NCI-H146 treated with DMSO at 0.1 percent for 48 hours (cell line): ENCODE results near the gene PSMC3.

Source experiments
- DNase-seq: peaks from one replicate; lab custom pipeline; 2025; ENCODE audit not compliant: unreplicated experiment; lab: John Stamatoyannopoulos, UW

PSMC3 gene

DNA sequence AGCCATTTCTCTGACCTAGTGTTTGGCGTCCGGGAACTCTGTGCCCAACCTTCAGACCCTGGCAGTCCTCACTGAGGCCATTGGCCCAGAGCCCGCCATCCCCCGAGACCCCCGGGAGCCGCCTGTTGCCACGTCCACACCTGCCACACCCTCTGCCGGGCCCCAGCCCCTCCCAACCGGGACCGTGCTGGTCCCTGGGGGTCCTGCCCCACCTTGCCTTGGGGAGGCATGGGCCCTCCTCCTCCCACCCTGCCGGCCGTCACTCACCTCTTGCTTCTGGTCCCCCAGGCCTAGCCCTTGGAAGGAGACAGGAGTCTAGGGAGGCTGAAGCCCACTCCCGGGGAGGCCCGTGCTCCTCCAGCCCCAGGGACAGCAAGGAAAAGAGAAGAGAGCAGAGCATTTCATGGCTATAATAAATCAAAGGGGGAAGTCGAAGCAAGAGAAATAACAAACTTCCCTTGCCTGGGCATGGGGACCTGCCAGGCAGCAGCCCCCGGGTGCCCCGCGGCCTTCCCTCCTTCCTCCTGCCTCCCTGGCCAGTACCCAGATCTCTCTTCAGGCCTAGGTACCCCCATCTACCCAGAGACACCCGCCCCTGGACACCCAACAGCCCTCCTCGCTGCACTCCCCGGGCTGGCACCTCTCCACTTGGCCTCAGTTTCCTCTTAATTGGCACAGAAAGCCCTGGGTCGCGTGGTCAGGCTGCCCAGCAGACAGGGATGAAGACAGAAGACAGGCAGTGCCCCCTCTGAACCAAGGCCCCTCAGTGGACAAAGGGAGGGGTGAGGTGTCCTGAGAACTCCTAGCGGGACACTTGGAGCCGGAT is 30.8 kb downstream of the PSMC3 start:
- DNase-seq = no peak

DNA sequence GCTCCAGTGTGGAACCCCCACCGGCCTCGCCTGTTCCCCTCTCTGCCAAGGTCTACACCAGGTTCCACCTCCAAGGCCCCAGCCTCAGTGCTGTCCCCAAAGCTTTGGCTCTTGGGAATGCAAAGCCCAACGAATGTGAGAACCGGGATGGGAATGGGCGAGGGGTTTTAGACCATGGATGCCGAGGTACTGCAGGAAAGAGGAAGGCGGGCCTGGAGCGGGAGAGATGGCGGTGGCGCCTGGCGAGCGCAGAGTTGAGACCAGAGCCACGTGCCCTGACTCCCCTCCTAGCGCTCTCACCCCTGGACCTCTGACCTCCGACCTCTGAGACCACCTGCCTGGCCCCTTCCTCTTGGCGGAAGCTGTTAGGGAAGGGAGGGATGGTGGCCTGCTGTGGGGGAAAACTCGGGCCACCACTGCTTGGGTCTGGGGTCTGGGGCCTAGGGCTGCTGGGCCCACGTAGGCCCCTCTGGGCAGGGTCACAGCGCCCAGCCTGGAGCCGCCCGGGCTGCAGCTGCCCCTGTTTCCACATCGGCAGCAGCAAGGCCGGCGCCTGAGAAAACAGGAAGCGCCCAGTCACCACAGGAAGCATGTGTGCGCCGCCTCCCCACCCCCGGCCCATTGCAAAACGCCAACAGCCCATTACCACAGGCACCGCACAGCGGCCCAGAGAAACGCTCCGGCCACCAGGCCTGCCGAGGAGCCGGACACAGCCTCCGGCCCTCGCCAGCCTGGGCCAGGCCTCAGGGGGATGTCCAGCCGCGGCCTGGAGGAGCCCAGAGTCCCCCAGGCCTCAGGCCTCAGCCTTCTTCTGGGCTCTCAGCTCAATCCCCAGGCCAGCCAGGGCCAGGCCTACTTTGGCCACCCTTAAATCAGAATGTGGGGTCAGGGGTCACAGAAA is 31.7 kb downstream of the PSMC3 start:
- no peak for DNase-seq

DNA sequence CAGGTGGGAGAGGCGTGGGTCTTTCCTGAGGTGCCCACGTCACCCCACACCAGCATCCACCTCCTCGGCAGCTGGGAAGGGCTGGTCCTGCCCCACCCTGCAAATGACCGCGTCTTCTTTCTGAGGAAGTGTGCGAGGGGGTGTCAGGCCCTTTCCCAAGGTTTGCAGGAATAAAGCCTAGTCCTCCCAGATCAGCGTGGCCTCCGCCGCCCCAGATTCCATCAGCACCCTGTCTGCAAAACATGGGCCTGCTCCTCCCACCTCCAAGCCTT is 32.3 kb downstream of the PSMC3 start:
- no peak for DNase-seq

DNA sequence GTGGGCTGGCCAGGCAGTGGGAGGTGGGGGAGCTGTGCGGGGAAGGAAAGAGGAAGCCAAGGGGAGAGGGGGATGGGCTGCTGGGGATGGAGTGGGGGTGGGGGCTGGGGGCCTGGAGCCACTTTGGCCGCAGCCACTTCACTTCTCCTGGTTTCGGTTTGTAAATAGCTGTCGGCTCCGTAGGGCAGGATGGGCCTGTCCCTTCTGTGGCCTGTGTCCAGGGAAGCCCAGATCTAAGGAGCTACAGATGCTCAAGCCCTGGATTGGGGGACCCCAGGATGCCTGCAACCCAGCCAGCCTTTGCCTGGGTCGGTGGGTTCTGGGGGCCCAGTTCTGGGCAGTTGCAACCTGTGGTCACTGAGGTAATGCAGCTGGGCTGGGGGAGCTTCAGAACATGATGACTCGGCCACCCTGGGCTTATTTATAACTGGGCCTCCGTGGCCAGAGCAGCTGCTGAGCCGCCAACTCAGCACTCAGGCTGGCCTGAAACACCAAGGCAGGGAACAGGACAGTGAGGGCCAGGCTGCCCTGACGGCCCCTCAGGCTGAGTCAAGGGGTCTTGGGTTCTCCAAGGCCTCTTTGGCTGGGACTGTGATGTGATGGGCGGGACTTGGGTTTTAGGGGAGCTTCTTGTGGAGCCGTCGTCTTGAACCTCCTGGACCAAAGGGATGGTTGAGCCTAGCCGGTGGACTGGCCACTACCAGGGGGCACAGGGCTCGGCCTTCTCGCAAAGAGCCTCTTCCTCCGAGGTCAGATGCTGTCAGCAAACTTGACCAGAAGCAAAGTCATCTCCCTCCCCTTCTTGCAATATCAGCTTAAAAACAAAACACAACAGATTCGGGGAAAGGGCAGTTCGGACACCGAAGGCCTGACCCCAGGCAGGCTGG is 32.8 kb downstream of the PSMC3 start:
- DNase-seq = no peak

DNA sequence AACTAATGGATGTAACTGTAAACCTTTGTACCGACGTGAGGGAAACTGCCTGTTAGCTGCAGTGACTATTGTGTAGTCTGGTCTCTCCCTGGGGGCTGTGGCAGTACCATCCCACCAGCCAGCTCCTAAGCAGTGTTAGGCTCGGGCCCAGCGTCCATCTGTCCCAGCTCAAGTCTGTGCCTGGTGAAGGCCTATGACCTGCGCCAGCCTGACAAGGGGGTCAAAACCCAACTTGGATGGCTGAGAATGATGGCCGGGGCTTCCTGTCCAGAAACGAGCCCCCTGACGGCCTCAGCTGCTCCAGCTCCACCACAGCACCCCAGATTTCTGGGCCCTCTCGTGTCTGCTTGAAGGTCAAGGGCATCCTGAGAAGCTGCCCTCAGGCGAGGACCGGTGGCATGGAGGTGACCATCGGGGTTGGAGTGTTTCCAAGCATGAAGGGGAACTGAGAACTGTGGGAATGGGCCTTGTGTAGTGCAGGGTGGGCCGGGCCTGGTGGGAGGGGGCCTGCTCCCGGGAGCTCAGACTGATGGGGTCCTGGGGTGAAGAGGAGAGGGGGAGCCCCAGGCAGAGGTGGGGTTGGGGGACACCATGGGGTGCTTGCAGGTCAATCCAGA is 33.6 kb downstream of the PSMC3 start:
- DNase-seq = no peak

DNA sequence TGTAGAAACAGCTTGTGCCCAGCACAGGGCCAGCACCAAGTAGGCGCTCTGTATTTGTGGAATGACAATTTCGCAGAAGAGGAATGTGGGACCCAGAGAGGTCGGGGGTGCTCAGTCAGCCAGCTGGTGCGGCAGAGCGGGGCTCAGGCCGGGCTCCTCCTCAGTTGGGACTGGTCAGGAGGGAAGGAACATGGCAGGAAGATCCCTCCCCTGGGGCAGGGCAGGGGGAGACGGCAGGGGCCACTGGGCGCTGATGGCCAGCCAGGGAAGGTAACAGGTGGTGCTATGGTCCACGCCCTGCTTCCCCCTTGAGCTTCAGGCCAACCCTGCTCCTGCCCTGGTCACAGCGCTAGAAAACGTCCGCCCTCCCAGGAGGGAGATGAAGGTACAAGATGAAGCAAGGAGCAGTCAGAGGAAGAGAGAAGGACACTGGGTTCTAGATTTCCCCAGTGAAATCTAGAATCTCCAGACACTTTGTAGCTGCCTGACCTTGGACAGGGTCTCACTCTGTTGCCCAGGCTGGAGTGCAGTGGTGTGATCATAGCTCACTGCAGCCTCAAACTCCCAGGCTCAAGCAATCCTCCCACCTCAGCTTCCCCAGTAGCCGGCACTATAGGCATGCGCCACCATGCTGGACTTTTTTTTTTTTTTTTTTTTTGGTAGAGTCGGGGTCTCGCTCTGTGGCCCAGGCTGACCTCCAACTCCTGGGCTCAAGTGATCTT is 34.4 kb downstream of the PSMC3 start:
- DNase-seq = no peak

DNA sequence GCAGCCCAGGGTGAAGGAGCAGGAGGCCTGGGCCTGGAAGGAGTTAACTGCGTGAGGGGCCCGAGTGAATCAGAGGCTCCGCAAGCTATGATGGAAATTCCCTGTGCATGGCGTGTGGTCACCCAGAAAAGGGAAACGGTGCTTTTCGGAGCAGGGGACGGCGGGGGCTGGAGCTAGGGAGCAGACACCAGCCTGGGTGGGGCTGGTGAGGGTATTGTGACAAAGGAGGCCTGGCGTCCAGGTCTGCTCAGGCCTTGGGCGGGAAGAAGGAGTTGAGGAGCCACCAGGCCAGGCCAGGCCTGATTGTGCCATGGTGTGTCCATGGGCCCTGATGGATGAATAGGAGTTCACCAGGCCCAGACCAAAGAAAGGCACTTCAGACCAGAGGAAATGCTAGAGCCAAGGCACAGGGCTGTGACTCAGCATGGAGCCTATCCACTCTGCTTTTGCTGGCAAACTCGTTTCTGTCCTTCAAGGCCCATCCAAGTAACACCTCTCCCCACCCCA is 35.1 kb downstream of the PSMC3 start:
- DNase-seq = no peak

DNA sequence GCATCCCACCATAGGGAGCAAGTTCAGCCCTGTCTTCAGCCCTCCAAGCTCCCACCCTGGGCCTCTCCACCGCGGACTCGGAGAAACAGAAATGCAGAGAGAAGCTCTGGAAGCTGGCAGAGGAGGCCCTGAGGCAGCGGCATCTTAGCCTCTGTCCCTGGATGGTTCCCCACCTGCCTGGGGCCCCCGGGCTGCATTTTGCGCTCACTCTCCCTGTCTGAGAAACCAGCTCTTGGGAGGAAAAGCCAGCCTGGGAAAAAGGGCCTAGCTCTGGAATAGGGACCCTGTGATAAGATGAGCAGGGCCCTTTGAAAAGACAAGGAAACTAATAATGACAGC is 35.8 kb downstream of the PSMC3 start:
- no peak for DNase-seq

DNA sequence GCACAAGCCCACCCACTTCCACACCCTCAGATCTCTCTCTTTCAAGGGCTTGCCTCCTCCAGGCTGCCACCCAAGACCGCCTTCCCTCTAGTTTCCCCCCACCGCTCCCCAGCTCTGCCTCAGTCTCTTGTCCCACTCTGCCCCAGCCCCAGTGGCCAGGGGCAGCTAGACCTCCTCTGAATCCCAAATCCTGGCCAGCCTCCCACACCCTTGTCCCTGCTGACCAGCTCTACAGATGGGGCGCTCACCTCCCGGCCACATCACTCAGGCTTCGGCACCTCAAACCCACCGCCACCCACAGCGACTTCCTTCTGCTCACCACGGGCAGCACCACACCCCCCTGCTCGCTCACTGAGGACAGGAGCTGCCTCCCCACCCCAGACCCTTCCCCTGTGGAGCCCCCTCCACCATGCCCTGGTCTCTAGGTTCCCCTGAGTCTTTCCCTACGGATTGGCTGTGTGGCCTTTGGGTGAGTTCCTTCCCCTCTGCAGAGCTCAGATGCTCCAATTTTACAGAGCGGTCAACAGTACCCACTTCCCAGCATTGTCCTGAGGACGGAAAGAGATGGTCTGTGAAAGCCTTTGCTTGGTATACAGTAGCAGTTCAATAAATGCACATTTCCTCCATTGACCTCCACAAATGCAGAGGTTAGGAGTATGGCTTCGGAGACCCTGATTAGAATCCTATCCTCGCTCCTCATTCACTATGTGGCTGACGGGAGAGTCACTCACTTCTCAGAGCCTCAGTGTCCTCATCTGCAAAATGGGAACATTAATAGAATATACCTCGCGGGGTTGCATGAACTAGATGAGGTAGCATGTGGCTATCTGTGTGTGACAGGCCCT is 36.4 kb downstream of the PSMC3 start:
- DNase-seq = no peak

DNA sequence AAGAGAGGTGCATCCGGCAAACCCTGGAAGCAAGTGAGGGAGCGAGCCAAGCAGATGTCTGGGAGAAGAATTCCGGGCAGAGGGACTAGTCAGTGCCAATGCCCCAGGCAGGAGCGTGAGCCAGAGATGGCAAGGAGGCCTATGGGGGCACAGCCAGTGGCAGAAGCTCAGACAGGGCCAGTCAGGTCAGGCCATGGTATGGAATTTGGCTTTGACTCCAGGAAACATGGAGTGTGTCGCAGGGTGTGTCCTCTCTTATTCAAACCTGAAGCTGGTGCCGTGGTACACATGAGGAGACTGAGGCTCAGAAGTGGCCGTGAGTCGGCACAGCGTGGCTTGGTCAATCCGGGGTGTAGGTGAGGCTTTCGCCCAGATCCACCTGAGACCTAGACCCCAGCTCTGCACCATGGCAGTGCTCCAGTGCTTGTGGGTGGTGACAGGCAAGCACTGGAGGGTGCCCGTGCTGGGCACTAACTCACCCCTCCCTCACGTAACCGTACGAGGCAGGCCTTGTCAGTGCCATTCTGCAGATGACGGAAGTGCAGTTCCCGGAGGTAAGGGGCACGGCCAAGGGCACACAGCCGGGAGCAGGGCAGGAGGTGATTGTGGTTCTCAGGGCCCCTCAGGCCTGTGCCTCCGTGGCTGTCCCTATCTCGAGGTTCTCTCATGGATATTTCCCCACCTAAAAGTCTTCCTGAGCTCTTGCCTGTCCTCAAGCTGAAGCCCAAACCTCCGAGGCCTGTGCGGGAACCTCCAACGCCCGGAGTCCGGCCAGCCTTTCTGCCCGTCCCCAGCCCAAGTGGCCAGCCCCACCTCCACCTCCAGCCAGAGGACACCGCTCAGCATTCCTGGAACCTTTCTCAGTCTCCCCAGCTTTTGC is 37.3 kb downstream of the PSMC3 start:
- no peak for DNase-seq

DNA sequence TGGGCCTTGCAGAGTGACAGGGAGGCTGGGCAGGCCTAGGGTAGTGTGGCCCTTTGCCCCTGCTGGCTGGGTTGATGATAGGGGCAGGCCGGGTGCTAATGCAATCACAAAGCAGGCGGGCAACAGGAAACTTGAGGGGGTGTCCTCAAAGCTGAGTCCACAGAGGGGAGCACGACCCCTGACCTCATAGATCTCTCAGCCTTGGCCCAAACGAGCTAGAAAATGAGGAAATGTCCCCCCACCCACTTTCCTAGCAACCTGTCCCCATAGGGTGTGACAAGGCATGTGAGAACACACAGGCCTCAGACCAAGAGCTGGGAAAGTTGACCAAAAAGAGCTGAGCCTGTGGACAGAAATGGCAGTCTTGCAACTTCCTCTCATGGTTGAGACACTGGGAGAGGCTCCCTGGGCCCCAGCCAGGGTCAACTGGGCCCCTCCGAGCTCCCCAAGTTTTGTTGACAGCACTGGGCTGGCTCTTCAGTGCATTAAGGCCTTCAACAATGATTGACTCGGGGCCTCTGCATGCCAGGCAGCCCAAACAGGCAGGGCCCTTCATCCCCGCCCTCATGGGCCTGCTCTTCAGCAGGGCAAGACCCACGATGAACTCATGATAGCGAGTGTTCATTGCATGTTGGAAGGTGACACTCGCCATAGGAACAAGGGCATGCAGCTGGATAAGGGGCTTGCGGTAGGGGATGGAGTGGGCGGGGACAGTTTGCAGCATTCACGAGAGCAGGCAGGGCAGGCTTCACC is 38.1 kb downstream of the PSMC3 start:
- no peak for DNase-seq

DNA sequence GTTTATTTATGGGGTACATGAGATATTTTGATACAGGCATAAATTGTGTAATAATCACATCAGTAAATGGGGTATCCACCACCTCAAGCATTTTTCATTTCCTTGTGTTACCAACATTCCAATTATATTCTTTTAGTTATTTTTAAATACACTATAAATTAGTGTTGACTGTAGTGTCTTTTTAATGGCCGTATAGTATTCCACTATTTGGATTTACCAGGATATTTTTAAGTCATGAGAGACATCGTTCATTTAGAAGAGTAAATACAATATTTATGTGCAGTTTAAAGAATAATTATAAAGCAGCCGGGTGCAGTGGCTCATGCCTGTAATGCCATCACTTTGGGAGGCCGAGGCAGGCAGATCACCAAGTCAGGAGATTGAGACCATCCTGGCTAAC is 41.7 kb downstream of the PSMC3 start:
- no peak for DNase-seq

DNA sequence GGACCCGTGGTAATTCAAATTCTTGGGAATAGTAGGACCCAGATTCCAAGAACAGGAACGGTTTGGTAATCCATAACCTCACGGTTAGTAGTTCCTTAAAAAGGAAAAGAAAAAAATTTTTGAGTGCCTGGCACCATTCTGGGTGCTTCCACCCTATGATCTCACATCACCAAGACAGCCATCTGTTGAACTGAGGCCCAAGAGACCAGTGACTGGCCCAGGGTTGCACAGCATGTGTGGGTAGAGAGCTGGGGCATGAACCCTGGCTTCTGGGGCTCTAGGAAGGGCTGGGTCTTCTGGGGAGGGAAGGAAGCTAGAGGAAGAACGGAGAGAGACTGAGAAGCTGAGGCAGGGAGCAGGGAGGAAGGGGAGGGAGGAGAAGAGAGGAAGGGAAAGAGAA is 43.2 kb downstream of the PSMC3 start:
- no peak for DNase-seq

DNA sequence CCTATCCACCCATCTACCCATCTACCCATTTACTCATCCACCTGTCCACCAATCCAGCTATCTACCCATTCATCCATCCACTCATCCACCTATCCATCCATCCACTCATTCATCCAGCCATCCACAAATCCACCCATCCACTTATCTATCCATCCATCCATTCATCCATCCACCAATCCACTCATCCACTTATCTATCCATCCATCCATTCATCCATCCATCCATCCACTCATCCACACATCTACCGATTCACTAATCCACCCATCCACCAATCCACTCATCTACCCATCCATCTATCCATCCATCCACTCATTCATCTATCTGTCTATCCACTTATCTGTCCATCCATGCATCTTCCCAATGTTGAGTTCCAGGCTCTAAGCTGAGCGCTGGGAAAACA is 46.2 kb downstream of the PSMC3 start:
- DNase-seq = no peak

DNA sequence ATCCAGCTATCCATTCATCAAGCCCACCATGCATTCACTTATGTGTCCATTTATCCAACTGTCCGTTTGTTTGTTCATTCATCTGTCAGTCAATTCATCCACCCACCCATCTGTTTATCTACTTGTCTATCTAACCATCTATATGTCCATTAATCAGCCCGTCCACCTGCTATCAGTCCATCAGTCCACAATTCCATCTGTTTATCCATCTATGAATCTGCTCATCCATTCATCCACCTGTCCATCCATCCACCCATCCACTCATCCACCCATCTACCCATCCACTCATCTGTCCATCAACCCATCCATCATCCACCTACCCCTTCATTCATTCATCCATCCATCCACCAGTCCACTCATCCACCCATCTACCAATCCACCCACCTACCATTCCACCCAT is 46.9 kb downstream of the PSMC3 start:
- DNase-seq = no peak

DNA sequence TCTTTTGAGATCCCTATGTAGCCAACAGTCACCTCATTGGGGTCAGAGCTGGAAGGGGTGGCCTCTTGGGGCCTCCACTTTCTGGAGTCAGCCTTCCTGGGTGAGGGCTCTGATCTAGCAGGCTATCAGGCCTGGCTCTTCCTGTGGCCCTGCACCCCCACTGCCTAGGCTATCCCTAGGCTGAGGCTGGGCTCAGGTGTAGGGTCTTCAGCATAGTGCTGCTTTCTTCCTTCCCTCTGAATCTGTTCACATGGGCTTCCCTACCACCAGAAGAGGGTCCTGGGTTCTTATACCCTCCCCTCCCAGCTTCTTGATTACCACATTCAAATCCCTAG is 47.4 kb downstream of the PSMC3 start:
- DNase-seq = no peak

DNA sequence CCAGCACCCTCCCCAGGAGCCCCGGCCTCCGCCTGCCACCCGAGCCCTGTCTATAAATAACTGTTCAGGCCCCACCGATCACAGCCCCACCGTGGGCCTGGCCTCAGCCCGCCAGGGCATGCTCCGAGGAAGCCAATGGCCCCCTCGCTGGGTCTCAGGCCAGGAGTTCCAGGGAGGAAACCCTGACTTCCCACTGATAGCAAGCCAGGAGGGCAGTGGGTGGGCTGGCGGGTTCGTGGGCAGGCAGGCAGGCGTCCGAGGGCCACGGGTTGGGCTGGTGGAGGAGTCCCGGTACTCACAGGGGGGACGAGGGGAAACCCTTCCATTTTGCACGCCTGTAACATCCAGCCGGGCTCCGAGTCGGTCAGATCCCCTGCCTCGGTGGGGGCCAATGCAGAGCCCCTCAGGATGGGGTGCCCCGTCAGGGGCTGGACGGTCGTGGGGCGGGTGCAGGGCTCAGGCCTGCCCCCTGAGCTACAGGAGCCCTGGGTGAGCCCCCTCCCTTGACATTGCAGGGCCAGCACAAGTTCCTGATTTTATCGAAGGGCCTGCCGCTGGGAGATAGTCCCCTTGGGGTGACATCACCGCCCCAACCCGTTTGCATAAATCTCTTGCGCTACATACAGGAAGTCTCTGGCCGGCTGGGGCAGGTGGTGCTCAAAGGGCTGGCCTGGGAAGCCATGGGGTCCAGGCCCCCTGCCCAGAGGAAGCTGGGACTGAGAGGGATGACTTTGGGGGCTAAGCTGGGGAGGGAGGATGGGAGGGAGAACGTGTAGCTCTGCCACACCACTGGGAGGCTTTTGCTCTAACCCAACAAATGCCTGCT is 48.0 kb downstream of the PSMC3 start, which contains the start of gene SPI1:
Gene SPI1 (minus strand): TSS at position 538 of the 826 bp plus-strand sequence. CDS start 194 bp downstream, at position 344.
- no peak for DNase-seq
